Adrenal gland (tissue), 12 donors: Measurements from ENCODE around the gene MEIS1. TPM values are rescaled to one million over a fixed set of nuclear protein-coding genes. Genes with fewer than 3 reads are reported as not detected.

ENCODE experiments used
- DNase-seq, 7 donors: peaks; one replicate each; pipeline ENCODE4 v3.0.0-alpha.2; 2019 to 2020
- H3K27ac ChIP-seq, 5 donors: fragments of 200-600 bp; sonication (generic) in 4 of 5; 1 replicate in 3 of 5; 2 replicates in 2 of 5; pipeline versions ENCODE4 v1.5.1 to v1.8.0; 2016 to 2020; ENCODE audit warnings: mild to moderate bottlenecking in 1 of 5
- H3K27me3 ChIP-seq: fragments of 200-600 bp; 2 replicates; pipeline ENCODE4 v1.8.0; 2021
- H3K36me3 ChIP-seq, 2 donors: fragments of 200-600 bp; replicated peaks in 1 of 2; 1 replicate in 1 of 2; 2 replicates in 1 of 2; pipeline versions ENCODE4 v1.5.1 to v1.8.0; 2018 to 2022
- H3K4me1 ChIP-seq, 2 donors: fragments of 200-600 bp; replicated peaks in 1 of 2; 1 replicate in 1 of 2; 2 replicates in 1 of 2; pipeline versions ENCODE4 v1.5.1 to v1.8.0; 2018 to 2021
- H3K4me3 ChIP-seq, 4 donors: fragments of 200-600 bp; sonication (generic) in 3 of 4; one replicate each; pipeline ENCODE4 v1.5.1; 2016 to 2018
- H3K9me3 ChIP-seq, 3 donors: fragments of 200-600 bp; sonication (generic) in 1 of 3; replicated peaks in 1 of 3; 1 replicate in 2 of 3; 2 replicates in 1 of 3; pipeline versions ENCODE4 v1.5.1 to v1.8.0; 2016 to 2021
- CTCF ChIP-seq, 6 experiments: fragments of 450-650 bp in 4 of 6; fragments of 200-600 bp in 2 of 6; sonication (generic) in 1 of 6; IDR thresholded peaks; 1 replicate in 5 of 6; 2 replicates in 1 of 6; pipeline versions ENCODE4 v1.5.1 to v1.8.0; 2016 to 2021; ENCODE audit warnings: antibody characterized with exemption in 6 of 6, mild to moderate bottlenecking in 2 of 6, moderate library complexity in 1 of 6
- POLR2A ChIP-seq, 2 donors: fragments of 450-650 bp; IDR thresholded peaks; one replicate each; pipeline ENCODE4 v1.6.1; 2017; ENCODE audit warnings: antibody characterized with exemption in 2 of 2, mild to moderate bottlenecking in 2 of 2, moderate library complexity in 1 of 2
- WGBS, 4 donors: extraction: QIAGEN DNeasy Blood & Tissue Kit in 2 of 4; methylation state at CpG; one replicate each; pipeline versions ENCODE4 v1.1.5 to v1.1.7; 2013 to 2017; 5-methylcytosine and 5-hydroxymethylcytosine counted together
- intact Hi-C, 2 donors: fragments of 100-400 bp; cut with DNase I; formaldehyde crosslinking; loops; one replicate each; pipeline versions ENCODE4 v1.14.1 to v1.15.0; 2022 to 2023
- polyA plus RNA-seq, 3 donors: library from polyadenylated mRNA; stranded (reverse); fragments of 200-250 nt in 2 of 3; fragments of 350-450 nt in 1 of 3; fragmentation: Illumina TruSeq in 1 of 3; extraction: RNeasy Lipid Tissue Mini Kit (QIAGEN cat#74804) in 1 of 3; gene quantifications; one replicate each; pipeline ENCODE4 v1.2.3, GENCODE V29; 2013 to 2014
- total RNA-seq, 9 donors: library from RNA; depleted of rRNA in 4 of 9; stranded (reverse); fragments of >200 nt in 4 of 9; fragments of 120-200 nt in 1 of 9; fragmentation: NEBNext Ultra II Directional in 1 of 9; extraction: Animal tissue kit (Norgen Biotek cat#: 25700) in 1 of 9; gene quantifications; one replicate each; pipeline versions ENCODE4 v1.1.0 to v1.2.4, GENCODE V29; 2013 to 2023
- donor health status: healthy with polysubstance abuse.
- donor health status: Bipolar disorder and iron deficiency.
- donor health status: DM: yes; HTN: yes; CAD: no.
- donor health status: DM: no; HTN: no; CAD: no.
- donor health status: DM: no; HTN: no; CAD: no.
- donor health status: DM: yes; HTN: yes; CAD: no.

The MEIS1 gene
- total and polyA plus RNA-seq, 12 donors, result 56.3 to 257 (median 107) TPM

- peaks cover 0 to 48% of the 10 kb centered on the region in 2 donors for H3K36me3 ChIP-seq
- no peaks in the 10 kb centered on the region for H3K27me3 ChIP-seq
- peak overlapping the region; percentile 60 to 96 (median 93) for H3K27ac ChIP-seq
- WGBS, 4 donors, result 2 to 6% (median 3%) methylated on average over 19 to 37 of the region's 37 CpGs
- H3K9me3 ChIP-seq, result no peaks in the 10 kb centered on the region
- peak in 4 of 7 donors; percentile 26 to 57 (median 36) for DNase-seq
- H3K4me1 ChIP-seq, result peaks cover 0 to 3% of the 10 kb centered on the region in 2 donors
- no peak for TF ChIP-seq CTCF (IDR thresholded peaks at IDR 0.05)
- TF ChIP-seq POLR2A (IDR thresholded peaks at IDR 0.05), result no peak
- intact Hi-C loops, result loop anchor here (5.0 to 10.0 kb wide), 2 partner anchors 138 to 776 kb away; no protein-coding TSS in a partner anchor
- H3K4me3 ChIP-seq, result peak overlapping the region; percentile 42 to 71 (median 56)
Measured at GRCh38 chr2:66438891-66439811, 4.2 kb downstream of the MEIS1 start.

GRCh38 chr2:66439812-66440542 is 5.1 kb downstream of the MEIS1 start:
- TF ChIP-seq POLR2A (IDR thresholded peaks at IDR 0.05) (no peak), CTCF (IDR thresholded peaks at IDR 0.05) (no peak)
- H3K27me3 ChIP-seq, result no peaks in the 10 kb centered on the region
- H3K36me3 ChIP-seq, result peaks cover 0 to 55% of the 10 kb centered on the region in 2 donors
- H3K27ac ChIP-seq, result peak overlapping the region; percentile 10 to 96 (median 93)
- H3K9me3 ChIP-seq, result no peaks in the 10 kb centered on the region
- WGBS, 4 donors, result 2 to 3% (median 2%) methylated on average over 33 to 36 of the region's 36 CpGs
- peak in 3 of 7 donors; percentile 26 to 58 (median 30) for DNase-seq
- H3K4me1 ChIP-seq, result peaks cover 4 to 8% of the 10 kb centered on the region in 2 donors
- intact Hi-C loops, result loop anchor here (5.0 to 10.0 kb wide), 3 partner anchors 137 to 775 kb away; no protein-coding TSS in a partner anchor
- H3K4me3 ChIP-seq, result peak overlapping the region; percentile 42 to 71 (median 56)

- intact Hi-C loops, result loop anchor here (5.0 kb wide), 1 partner anchor 251 kb away; no protein-coding TSS in a partner anchor
- Histone ChIP-seq H3K36me3 (peaks cover 0 to 56% of the 10 kb centered on the region in 2 donors), H3K4me1 (peaks cover 4 to 13% of the 10 kb centered on the region in 2 donors), H3K27ac (peak overlapping the region; percentile 10 to 96 (median 93)), H3K27me3 (no peaks in the 10 kb centered on the region), H3K9me3 (no peaks in the 10 kb centered on the region), H3K4me3 (peak overlapping the region; percentile 18 to 71 (median 46))
- TF ChIP-seq CTCF (IDR thresholded peaks at IDR 0.05), result no peak
- peak in 1 of 2 donors; percentile 66 for TF ChIP-seq POLR2A (IDR thresholded peaks at IDR 0.05)
- WGBS, 4 donors, result 0 to 4% (median 2%) methylated on average over 14 to 20 of the region's 20 CpGs
- DNase-seq, result peak; percentile 43 to 82 (median 72)
Measured at GRCh38 chr2:66440708-66441497, 6.0 kb downstream of the MEIS1 start.
